OCI-LY3 (cell line): ENCODE results near the gene GPRASP1.

Source experiments
- EZH2phosphoT487 ChIP-seq: fragments of 200-600 bp; shearing (Covaris generic); IDR thresholded peaks from 2 replicates; pipeline ENCODE4 v1.6.1; 2018; ENCODE audit warnings: antibody characterized with exemption, mixed run types, low read depth
- TF ChIP-seq, protein P1 (sequence below): fragments of 200-600, 300-600 bp; sonication (generic); IDR thresholded peaks from 2 replicates; pipeline ENCODE4 v1.5.1; 2014; ENCODE audit warnings: antibody characterized with exemption, low read length, low read depth

DNA sequence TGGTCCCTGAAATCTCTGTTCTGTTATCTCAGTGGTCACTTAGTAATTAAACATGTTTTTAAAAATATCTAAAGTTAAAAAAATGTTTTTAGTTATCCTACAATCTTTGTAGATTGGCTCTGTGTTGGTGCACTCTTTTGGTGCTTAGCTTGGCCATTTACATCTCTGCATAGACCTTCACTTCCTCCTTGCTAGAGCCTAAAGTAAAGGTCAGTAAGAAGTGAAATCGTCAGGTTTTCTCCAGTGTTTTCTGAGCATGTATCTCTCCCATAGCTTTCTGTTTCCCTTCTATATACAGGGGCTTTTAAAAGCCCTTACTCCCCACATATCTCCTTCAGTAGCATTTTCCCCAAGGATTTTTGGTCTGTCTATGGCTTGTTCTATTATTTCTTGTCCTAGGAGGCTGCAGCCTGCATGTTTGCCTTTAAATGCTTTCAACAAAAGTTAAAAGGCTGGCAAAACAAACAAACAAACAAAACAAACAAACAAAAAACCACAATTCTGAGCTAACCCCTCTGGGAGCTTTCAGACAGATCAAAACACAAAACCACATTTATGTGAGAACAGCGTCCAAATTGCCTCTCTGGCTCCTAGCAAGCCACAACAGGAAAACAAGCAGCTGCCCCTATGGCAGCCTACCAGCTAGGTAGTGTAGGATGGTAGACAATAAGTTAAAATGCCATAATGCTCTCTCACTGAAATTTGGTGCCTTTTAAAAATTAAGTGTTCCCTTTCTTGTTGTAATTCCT lies 33.7 kb downstream of the GPRASP1 start:
- TF ChIP-seq, protein P1, sequence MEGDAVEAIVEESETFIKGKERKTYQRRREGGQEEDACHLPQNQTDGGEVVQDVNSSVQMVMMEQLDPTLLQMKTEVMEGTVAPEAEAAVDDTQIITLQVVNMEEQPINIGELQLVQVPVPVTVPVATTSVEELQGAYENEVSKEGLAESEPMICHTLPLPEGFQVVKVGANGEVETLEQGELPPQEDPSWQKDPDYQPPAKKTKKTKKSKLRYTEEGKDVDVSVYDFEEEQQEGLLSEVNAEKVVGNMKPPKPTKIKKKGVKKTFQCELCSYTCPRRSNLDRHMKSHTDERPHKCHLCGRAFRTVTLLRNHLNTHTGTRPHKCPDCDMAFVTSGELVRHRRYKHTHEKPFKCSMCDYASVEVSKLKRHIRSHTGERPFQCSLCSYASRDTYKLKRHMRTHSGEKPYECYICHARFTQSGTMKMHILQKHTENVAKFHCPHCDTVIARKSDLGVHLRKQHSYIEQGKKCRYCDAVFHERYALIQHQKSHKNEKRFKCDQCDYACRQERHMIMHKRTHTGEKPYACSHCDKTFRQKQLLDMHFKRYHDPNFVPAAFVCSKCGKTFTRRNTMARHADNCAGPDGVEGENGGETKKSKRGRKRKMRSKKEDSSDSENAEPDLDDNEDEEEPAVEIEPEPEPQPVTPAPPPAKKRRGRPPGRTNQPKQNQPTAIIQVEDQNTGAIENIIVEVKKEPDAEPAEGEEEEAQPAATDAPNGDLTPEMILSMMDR, result no peak
- no peak for TF ChIP-seq EZH2phosphoT487
